Liver (tissue), 3 donors: ENCODE results near the gene CIAO3.

ENCODE experiments used
- FOXA1 ChIP-seq: IDR thresholded peaks from 2 replicates; pipeline ENCODE4 v1.6.1; 2016; ENCODE audit warnings: antibody characterized with exemption
- GABPA ChIP-seq, 2 donors: IDR thresholded peaks in 1 of 2; conservative IDR thresholded peaks in 1 of 2; 2 replicates each; pipeline ENCODE4 v1.6.1; 2016; ENCODE audit warnings: antibody characterized with exemption in 2 of 2, mild to moderate bottlenecking in 1 of 2, moderate library complexity in 1 of 2
- JUND ChIP-seq, 2 donors: IDR thresholded peaks; 2 replicates each; pipeline ENCODE4 v1.6.1; 2016; ENCODE audit warnings: antibody characterized with exemption in 2 of 2
- RAD21 ChIP-seq, 2 donors: IDR thresholded peaks; 2 replicates each; pipeline ENCODE4 v1.6.1; 2016; ENCODE audit warnings: antibody characterized with exemption in 2 of 2, mild to moderate bottlenecking in 2 of 2
- TAF1 ChIP-seq: conservative IDR thresholded peaks from 2 replicates; pipeline ENCODE4 v1.6.1; 2016; ENCODE audit warnings: antibody characterized with exemption, mild to moderate bottlenecking
- YY1 ChIP-seq: IDR thresholded peaks from 2 replicates; pipeline ENCODE4 v1.6.1; 2016; ENCODE audit warnings: antibody characterized with exemption, mild to moderate bottlenecking
- TF ChIP-seq, protein P1 (sequence below): IDR thresholded peaks from 2 replicates; pipeline ENCODE4 v1.6.1; 2016; ENCODE audit warnings: antibody characterized with exemption
- TF ChIP-seq, protein P2 (sequence below): fragments of 150-350 bp; IDR thresholded peaks from 2 replicates; pipeline ENCODE4 v1.5.1; 2017; ENCODE audit warnings: improper control_type of control experiment, low read depth, low read length; ENCODE audit not compliant: missing input control
- TF ChIP-seq, protein P3 (sequence below): IDR thresholded peaks from 2 replicates; pipeline ENCODE4 v1.6.1; 2016; ENCODE audit warnings: antibody characterized with exemption
- TF ChIP-seq, protein P4 (sequence below): IDR thresholded peaks from 2 replicates; pipeline ENCODE4 v1.6.1; 2016; ENCODE audit warnings: antibody characterized with exemption, mild to moderate bottlenecking
- donor health status: healthy.
- donor health status: healthy.

DNA sequence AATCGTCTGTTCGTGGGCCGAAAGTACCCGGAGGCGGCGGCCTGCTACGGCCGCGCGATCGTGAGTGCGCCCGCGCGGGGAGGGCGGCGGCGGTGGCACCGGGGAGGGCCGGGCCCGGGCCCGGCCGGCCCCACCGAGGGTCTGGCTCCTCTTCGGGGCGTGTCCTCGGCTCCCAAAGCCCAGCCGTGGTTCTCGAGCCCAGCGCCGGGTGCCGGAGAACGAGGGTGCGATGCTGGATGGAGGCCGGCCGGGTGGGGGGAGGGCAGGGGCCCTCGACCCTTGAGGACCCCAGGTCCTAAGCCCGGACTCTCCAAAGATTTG lies 60.2 kb downstream of the CIAO3 start:
- TF ChIP-seq, protein P1, sequence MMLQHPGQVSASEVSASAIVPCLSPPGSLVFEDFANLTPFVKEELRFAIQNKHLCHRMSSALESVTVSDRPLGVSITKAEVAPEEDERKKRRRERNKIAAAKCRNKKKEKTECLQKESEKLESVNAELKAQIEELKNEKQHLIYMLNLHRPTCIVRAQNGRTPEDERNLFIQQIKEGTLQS: no peak
- TF ChIP-seq, protein P2, sequence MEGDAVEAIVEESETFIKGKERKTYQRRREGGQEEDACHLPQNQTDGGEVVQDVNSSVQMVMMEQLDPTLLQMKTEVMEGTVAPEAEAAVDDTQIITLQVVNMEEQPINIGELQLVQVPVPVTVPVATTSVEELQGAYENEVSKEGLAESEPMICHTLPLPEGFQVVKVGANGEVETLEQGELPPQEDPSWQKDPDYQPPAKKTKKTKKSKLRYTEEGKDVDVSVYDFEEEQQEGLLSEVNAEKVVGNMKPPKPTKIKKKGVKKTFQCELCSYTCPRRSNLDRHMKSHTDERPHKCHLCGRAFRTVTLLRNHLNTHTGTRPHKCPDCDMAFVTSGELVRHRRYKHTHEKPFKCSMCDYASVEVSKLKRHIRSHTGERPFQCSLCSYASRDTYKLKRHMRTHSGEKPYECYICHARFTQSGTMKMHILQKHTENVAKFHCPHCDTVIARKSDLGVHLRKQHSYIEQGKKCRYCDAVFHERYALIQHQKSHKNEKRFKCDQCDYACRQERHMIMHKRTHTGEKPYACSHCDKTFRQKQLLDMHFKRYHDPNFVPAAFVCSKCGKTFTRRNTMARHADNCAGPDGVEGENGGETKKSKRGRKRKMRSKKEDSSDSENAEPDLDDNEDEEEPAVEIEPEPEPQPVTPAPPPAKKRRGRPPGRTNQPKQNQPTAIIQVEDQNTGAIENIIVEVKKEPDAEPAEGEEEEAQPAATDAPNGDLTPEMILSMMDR: no peak
- TF ChIP-seq GABPA (IDR thresholded peaks at IDR 0.05 in 1 of 2, conservative IDR thresholded peaks at IDR 0.05 in 1 of 2) (no peak), FOXA1 (no peak), TAF1 (no peak), YY1 (no peak), RAD21 (IDR thresholded peaks at IDR 0.05) (no peak), JUND (IDR thresholded peaks at IDR 0.05) (no peak)
- TF ChIP-seq, protein P3, sequence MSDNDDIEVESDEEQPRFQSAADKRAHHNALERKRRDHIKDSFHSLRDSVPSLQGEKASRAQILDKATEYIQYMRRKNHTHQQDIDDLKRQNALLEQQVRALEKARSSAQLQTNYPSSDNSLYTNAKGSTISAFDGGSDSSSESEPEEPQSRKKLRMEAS: no peak
- TF ChIP-seq, protein P4, sequence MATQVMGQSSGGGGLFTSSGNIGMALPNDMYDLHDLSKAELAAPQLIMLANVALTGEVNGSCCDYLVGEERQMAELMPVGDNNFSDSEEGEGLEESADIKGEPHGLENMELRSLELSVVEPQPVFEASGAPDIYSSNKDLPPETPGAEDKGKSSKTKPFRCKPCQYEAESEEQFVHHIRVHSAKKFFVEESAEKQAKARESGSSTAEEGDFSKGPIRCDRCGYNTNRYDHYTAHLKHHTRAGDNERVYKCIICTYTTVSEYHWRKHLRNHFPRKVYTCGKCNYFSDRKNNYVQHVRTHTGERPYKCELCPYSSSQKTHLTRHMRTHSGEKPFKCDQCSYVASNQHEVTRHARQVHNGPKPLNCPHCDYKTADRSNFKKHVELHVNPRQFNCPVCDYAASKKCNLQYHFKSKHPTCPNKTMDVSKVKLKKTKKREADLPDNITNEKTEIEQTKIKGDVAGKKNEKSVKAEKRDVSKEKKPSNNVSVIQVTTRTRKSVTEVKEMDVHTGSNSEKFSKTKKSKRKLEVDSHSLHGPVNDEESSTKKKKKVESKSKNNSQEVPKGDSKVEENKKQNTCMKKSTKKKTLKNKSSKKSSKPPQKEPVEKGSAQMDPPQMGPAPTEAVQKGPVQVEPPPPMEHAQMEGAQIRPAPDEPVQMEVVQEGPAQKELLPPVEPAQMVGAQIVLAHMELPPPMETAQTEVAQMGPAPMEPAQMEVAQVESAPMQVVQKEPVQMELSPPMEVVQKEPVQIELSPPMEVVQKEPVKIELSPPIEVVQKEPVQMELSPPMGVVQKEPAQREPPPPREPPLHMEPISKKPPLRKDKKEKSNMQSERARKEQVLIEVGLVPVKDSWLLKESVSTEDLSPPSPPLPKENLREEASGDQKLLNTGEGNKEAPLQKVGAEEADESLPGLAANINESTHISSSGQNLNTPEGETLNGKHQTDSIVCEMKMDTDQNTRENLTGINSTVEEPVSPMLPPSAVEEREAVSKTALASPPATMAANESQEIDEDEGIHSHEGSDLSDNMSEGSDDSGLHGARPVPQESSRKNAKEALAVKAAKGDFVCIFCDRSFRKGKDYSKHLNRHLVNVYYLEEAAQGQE: no peak
